Adrenal gland (tissue), 5 donors: Measurements from ENCODE around the gene ISL2.

ENCODE experiments used
- CTCF ChIP-seq, 6 experiments: fragments of 450-650 bp in 4 of 6; fragments of 200-600 bp in 2 of 6; sonication (generic) in 1 of 6; IDR thresholded peaks; 1 replicate in 5 of 6; 2 replicates in 1 of 6; pipeline versions ENCODE4 v1.5.1 to v1.8.0; 2016 to 2021; ENCODE audit warnings: antibody characterized with exemption in 6 of 6, mild to moderate bottlenecking in 2 of 6, moderate library complexity in 1 of 6
- POLR2A ChIP-seq, 2 donors: fragments of 450-650 bp; IDR thresholded peaks; one replicate each; pipeline ENCODE4 v1.6.1; 2017; ENCODE audit warnings: antibody characterized with exemption in 2 of 2, mild to moderate bottlenecking in 2 of 2, moderate library complexity in 1 of 2
- donor health status: DM: no; HTN: no; CAD: no.

GRCh38 chr15:76334438-76335306, 1.9 kb upstream of the ISL2 start:
- TF ChIP-seq CTCF (IDR thresholded peaks at IDR 0.05) (no peak), POLR2A (IDR thresholded peaks at IDR 0.05) (no peak)
